Kidney capillary endothelial cell (primary cell): ENCODE results near the gene EDDM3A.
"Not testable (repeated sequence)": the region's sequence is repeated elsewhere in the genome, so short reads cannot be mapped to it uniquely, and the experiment has no call there.

Experiments used
- DNase-seq: peaks from one replicate; pipeline ENCODE4 v3.0.0-alpha.2; 2018; ENCODE audit warnings: low spot score

Gene EDDM3A, protein sequence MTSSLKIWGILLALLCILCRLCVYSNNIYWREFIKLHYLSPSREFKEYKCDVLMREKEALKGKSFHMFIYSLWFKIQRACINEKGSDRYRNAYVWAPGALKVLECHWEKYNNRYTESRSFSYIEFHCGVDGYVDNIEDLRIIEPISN

DNA sequence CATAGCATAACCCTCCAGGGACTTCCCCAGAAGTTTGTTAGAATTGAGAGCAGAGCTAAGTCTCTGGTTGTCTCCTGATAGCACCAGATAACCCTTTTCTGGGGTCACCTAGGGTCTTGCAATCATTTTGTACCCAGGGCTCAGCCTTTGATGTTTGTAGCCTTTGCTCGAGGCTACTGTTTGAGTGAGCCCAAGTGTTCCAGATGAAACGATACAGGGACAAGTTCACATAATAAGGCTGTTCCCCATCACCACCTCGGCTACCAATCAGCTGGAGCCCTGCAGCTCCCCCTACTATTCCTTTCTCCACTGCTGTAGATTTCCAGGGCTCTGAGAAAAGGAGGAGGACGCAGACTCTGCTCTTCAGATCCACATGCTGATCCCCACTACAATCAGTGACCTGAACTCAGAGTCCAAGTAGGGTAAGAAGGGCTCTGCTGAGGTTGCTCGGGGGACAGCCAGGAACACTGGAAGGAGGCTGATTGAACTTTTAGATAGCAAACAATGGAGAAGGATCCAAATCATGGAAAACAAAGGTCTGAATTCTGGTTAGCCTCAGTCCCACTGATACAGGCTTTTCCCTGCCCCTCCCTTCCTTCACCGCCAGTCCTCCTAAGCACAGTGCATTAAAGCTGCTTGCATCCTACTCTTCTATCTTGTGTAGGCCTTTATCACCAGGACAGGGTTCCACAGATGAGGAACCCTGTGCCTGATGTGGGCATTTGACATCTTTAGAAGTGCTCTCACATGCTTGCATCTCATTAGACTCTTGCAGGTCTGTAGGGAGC lies at the start of gene EDDM3A:
Gene EDDM3A, plus strand, starts transcription at position 317 of the 788 bp plus-strand sequence. CDS start 1,694 bp downstream, outside the sequence.
- DNase-seq = no peak

DNA sequence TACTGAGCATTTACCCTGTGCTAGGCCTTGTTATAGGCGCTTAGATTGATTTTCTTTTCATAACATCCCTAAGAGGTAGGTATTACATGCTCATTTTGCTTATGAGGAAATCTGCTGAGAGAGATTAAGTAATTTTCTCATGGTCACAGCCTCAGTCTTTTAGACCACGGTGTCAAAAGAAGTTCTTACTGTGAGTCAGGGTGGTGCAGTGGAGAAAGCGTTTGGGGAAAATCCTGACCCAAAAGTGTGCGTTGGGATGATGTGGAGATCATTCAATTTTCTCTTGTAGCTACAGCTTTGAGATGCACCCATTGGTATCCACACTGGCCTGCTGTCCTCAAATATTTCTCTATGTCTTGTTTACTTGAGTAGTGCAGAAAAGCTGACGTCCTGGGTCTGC lies 48.9 kb upstream of the EDDM3A start:
- DNase-seq = no peak

DNA sequence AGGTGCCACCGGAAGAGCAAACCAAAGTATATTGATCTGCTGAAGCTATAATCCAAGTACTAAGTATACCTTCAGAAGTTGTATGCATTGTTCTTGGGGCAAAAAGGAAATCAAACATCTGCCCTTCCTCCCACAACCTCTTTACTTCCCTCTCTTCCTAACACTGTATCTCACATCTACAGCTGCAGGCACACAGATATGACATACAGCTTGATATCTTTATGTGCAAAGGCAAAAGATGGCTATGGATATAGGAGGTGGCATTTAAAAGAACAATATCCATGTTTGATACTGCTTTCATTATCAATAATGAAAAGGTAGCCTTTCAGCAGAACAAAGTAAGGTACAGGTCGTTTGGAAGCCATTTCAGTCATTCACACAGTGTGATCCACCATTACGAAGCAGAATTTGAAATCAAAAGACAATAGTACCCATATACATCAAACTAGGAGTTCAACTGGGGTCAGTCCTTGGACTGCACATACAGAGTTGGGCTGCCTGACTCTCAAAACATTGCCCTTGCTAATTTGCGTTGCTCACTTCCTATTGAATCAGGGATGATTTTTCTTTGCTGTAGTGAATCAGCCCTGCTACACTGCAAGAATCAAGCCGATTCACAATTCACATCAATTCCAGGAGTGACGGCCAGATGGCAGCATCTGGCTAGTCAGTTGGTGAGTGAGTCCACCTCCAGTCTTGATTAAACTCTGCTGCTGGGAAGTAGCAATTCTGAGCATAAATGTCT lies 48.2 kb upstream of the EDDM3A start:
- peak; percentile 89 for DNase-seq

DNA sequence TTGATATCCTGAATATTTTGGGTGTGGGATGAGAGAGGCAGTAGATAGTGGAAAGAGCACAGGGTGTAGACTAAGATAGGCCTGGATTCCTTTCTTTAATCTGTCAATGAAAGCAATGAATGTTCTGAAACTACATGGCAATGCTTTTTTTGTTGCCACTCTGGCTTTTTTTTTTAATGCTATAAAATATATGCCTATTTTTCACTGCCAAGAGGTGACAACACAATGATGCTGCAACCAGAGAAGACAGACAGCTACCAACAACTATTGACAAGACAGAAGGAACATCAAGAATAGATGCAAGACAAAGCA lies 47.7 kb upstream of the EDDM3A start:
- DNase-seq = no peak

DNA sequence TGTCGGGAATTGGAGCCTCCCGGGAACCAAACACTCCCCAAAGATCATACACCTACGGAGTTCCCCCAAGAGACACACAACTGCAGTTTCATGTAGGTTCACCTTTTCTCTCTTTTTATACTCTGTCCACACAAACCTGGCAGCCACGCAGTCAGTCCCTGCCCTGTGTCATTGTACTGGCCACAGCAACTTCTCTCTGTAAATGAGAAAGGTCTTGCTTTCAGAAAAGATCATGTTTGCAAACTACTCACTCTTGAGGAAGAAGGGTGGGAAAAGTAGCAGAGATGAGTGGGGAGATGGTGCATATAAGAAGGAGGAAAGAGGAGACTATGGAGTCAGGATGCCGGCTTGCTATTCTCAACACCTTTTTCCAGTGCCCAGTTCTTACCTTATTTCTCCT lies 46.8 kb upstream of the EDDM3A start:
- no peak for DNase-seq

DNA sequence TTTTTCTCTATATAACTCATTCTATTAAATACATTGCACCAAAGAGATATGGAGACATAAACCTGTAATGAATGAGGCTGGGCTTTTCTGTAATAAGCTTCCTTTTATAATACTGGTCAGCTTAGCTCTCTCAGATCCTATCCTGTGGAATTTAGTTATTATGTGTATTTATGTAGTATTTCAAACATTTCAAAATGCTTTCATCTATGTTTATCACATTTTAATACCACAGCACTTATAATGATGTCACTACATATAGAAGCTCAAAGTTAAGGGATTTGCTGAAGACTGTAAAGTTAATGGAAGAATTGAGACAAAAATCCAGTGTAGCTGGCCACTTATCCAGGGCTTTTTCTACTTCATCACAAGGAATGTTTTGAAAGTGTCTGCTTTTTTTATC lies 45.8 kb upstream of the EDDM3A start:
- no peak for DNase-seq

DNA sequence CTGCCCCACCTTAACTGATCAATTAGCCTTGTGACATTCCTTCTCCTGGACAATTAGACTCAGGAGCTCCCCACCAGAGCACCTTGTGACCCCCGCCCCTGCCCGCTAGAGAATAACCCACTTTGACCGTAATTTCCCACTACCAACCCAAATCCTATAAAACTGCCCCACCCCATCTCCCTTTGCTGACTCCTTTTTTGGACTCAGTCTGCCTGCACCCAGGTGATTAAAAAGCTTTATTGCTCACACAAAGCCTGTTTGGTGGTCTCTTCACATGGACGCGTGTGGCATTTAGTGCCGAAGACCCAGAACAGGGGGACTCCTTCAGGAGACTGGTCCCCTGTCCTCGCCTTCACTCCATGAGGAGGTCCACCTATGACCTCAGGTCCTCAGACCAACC lies 44.7 kb upstream of the EDDM3A start:
- DNase-seq = not testable (repeated sequence)

DNA sequence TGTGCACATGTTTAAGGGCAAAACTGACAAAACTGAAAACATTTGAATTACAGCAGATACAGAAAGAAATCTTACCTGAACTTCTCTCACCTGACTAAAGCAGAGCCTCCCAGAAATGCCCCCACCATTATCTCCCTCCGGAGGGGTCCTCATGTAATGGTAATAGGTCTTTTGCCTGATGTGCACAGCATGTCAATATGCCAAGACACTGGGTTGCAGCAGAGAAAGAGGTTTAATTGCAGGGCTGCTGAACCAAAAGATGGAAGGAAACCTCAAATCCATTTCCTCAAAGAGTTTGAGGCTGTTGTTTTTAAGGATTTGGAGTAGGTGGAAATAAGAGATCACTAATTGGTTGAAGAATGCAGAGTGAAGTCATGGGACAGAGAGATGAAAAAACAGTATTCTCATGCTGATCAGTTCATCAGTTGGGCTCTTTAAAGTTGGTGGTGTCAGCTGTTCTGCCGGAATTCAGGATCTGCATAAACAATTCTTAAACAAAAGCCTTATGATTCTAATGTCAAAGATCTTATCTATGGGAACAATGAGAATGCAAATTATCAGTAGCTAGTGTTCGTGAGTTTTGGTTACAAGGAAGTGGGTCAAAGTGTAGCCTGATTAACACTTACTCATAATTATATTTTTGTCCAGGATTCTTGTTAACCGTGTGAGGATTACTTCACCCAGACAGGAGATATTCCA lies 38.9 kb upstream of the EDDM3A start:
- peak; percentile 32 for DNase-seq

DNA sequence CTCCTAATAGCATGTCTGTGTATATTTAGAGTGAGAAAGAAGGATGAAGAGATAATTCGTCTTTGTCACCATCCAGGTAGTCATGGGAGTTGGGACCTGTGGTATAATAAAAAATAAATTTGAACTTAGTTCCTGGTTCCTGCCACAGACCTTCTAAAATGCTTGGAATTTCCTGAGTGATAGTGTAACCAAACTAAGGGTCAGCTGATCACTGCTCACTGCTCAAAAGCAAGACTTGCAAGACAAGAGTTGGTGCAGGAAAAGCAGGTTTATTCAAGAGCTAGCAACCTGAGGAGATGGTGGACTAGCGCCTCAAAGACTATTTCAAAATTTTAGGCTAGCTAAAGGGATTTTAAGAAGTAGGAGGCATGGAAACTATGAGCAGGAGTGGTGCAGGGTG lies 38.1 kb upstream of the EDDM3A start:
- peak; percentile 23 for DNase-seq

DNA sequence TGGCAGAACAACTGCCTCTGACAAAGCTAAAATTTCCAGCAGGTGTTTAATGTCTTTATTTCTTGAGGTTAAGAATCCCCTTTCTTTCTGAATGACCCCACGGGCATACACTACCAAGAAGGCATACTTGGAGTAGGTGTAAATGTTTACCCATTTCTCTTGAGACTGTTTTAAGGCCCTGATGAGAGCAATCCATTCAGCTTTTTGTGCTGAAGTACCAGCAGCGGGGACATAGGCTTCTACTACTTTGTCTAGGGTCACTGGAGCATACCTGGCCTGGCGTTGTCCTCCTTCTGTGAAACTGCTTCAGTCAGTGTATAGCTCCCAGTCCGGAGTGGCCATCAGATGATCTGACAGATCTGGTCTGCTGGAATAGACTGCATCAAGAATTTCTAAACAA lies 34.4 kb upstream of the EDDM3A start:
- DNase-seq = no peak

DNA sequence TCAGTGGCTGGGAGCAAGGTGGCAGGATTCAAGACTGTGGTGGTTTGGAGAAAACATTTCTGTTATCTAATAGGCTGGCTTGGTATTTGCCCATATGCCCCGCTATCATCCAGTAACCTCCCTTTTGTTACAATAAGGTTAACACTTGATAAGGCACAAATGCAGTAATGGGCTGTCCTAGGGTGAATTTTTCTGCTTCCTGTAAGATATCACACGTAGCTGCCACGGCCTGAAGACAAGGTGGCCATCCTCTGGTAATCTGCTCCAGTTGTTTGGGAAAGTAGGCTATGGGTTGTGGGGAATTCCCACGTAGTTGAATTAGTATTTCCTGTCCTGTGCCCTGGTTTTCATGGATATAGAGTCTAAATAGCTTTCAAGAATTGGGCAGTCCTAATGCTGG lies 34.0 kb upstream of the EDDM3A start:
- DNase-seq = no peak

DNA sequence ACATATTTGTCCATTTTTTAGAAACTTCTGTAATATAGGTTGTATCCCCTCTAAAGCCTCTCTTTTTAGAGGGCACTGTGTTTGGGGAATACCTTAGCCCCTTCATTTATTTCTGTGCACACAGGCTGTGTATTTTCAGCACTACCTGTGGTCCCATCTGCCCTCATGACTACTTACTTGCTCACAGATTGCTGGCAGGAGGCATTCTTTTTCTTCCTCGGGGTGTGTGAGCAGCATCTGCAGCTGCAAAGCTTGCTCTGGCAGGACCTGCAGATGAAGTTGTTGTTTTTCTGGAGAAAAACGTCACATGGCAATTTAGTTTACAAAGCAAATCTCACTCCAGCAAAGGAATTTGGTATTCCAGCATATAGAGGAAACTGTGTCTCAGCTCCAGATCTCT lies 32.8 kb upstream of the EDDM3A start:
- DNase-seq = no peak

DNA sequence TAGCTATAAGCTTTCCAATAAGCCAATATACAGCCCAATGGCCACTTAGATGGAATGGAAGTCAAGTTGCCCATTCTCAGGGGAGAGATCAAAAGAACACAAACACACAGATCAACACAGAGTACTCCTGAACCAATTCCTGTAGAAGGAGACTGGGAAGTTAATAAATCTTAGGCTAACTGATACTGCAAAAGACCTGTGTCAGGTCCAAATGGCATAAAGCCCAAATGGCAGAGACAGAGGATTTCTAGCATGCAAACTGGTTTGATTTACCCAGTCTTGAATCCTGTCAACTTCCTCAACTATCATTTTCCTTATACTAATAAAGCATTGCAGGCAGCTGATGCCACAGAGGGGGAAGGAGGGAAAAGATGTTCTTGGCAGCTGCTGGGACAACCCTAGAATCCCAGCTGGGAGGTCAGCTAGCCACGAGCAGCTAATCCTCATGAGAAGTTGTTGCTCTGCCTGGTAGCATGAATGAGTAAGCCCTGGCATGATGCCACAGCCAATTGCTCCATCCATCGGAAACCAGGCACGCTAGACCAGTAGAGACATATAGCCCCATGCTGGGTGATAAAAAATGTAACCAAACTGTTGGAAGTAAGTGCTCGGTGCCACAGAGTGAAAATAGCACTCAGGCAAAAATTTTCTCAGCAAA lies 31.0 kb upstream of the EDDM3A start:
- DNase-seq = no peak

DNA sequence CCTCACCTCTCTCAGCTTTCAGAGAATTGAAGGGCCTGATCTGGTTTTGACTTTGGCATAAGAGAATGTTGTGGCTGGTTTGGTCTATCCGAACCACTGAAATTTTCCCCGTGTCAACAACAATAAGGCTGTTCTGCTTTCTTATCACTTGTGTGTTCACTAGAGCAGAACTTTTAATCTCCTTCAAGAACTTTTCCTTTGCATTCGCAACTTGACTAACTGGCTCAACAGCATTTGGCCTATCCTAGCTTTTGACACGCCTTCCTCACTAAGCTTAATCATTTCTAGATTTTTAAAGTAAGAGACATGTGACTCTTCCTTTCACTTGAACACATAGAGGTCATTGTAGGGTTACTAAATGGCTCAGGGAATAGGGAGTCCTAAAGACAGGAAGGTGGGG lies 25.9 kb upstream of the EDDM3A start:
- DNase-seq = no peak

DNA sequence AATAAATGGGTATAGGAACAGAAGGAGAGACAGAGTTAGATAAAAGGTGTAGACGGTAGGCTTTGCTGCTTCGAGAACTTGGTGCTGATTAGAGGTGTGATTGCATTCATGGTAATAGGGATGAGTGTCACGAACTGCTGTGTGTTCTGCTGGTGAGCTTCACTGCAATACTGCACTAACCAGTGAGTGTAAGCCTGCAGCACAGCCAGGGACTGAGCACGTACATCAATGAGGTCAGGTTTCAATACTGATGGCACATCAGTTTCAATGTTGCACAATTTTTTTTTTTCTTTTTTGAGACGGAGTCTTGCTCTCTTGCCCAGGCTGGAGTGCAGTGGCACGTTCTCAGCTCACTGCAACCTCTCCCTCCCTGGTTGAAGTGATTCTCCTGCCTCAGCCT lies 24.9 kb upstream of the EDDM3A start:
- no peak for DNase-seq

DNA sequence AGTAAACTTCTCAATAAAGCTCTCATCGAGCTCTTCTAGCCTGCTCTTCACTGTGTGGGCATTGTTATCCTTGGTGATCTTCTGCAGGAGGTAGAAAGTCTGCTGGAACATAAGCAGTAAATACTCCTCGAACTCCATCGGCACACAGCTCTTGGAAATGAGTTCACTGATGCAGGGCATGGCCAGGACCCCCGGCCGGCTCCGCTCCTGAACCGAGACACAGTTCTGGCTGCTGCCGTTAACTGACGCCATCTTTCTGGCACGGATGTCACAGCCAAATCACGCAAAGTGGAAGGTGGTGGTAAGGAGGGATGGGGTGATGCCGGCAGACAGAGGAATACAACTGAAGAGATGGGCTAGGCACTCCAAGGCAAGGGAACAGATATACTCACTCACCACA lies 23.7 kb upstream of the EDDM3A start:
- DNase-seq = no peak

DNA sequence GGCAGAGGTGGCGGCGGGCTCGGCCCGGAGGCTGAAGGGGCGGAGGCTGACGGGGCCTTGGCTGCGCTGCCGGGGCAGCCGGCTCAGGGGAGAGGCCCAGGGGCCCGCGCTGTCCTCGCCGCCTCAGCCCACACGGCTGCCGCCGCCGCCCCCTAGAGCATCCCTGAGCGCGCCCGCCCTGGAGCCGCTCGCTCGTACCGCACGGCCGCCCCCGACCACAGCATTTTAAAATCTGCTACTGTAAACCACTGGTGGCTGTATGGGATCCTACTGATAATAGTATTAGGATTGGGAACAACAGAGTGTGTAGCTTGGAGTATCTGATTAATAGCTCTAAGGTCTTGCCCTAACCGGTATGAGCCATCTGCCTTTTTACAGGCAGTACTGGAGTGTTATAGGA lies 22.2 kb upstream of the EDDM3A start:
- DNase-seq = no peak

DNA sequence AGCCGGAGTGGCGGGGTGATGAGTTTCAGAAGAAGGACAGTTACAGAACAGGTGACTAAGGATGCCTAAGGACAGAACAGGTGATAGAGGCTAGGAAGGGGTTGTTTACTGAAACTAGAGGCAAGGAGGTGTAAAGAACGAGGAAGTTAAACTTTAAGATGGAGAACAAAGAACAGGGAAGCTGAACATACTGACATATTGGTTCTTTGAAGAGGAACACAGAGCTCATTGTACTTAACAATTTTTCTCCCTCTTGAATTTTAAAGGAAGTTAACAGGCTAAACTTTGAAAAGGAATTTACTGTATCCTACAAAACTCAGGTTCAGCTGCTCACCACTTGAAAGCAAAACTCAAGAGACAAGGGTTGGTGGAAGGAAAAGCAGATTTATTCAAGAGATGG lies 19.6 kb upstream of the EDDM3A start:
- DNase-seq = not testable (repeated sequence)

DNA sequence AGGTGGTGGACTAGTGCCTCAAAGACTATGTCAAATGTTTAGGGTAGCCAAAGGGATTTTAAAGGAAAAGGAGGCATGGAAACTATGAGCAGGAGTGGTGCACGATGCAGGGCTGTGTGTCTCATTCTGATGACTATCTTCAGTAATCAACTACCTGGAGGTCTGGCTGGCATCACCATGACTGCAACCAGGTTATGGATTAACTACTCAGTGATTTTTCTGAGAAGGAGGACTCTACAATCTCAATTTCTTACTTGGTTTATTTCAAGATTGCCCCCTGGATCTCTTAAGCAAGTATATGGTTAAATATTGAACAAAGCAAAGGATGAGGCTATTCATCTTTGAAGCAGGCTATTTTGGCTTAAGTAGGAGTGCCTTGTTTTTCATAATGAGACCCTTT lies 19.2 kb upstream of the EDDM3A start:
- DNase-seq = no peak

DNA sequence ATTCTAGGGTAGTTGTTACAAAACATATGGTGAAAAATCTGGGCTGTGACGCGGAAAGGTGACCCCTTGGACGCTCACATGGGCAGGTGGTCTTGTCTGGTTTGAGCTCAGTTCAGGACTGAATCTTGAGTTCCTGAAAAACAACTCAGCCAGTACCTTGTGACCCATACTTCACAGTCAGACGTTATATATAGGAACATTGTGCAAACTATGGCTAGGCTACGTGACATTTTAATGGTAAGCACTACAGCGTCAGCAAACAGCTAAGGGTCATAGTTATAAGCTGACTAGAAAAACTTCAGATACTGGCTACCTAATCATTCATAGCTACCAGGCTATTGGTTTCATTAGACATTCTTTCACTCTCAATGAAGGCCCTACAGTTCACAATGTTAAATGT lies 14.8 kb upstream of the EDDM3A start:
- DNase-seq = no peak

DNA sequence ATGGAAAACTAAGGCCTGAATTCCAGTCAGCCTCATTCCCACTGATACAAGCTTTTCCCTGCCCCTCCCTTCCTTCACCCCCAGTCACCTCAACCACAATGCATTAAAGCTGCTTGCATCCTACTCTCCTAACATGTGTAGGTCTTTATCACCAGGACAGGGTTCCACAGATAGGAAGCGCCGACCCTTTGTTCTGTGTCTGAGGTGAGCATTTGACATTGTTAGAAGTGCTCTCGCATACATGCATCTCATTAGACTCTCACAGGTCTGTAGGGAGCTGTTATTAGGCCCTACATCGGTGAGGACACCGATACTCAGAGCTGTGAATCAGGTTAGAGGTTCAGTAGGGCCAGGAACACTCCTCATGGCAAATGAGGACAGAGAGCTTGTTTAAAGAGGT lies 13.2 kb upstream of the EDDM3A start:
- no peak for DNase-seq

DNA sequence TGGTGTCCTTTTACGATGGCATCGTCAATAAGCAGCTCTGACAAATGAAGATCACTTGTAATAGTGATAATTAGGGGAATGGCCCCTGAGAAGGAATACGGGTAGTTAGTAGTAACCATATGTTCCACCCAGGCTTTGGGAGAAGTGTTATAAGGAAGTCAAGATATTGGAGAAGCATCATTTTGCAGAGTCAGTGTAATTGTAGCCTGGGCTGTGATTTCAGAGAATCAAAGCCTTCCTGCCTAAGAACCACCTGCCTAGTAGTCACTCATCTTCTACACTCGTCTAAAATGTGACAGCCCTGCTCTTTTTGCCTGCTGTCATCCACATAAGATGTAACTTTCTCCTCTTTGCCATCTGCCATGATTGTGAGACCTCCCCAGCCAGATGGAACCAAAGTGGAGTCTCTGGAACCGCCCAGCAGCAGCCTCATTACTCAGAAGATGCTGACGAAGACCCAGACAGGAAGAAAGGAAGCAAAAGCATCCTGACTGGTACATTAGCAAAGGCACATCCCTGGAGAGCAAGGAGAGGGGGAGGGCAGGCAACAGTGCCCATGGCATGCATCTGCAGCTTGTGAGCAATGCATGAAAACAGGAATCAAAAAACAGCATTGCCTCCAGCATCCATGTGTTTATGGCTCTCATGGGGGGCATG lies 12.6 kb upstream of the EDDM3A start:
- no peak for DNase-seq
